ENCODE measurements around the gene DDX54.

DNA sequence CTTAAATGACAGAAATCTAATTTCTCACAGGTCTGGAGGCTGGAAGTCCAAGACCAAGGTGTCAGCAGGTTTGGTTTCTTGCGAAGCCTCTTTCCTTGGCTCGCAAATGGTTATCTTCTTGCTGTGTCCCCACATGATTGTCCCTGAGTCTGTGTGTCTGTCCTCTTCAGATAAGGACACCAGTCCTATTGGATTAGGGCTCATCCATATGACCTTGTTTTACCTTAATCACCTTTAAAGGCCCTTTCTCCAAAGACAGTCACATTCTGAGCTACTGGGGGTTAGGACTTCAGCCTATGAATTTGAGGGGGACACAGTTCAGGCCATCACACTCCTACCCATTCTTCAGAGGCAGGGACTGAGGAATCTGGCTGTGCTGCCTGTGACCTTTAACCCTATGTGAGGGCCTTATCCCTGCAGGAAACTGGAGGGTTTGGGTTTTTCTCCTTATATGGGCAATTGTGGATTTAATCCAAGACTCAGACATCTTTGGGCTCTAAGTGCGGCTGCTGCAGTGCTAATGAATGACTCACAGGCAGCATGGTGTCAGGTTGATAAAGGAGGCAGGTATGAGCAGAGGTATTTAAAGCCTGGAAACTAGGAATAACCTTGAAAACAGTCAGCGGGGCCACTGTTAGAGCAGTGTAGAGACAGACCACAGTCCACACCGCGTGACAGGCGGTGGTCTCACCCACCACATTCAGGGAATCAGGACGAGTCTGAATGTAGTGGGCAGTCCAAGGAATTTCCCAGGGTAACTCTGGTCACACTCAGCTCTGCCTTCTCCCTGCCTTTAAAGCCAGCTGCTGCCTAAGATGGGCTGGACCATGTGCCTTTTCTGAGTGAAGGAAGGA is 46.2 kb upstream of the DDX54 start:
- TF ChIP-seq ZNF121 (CRISPR knock-in tag; IDR thresholded peaks at IDR 0.05), result no peak
- TF ChIP-seq, protein P1, sequence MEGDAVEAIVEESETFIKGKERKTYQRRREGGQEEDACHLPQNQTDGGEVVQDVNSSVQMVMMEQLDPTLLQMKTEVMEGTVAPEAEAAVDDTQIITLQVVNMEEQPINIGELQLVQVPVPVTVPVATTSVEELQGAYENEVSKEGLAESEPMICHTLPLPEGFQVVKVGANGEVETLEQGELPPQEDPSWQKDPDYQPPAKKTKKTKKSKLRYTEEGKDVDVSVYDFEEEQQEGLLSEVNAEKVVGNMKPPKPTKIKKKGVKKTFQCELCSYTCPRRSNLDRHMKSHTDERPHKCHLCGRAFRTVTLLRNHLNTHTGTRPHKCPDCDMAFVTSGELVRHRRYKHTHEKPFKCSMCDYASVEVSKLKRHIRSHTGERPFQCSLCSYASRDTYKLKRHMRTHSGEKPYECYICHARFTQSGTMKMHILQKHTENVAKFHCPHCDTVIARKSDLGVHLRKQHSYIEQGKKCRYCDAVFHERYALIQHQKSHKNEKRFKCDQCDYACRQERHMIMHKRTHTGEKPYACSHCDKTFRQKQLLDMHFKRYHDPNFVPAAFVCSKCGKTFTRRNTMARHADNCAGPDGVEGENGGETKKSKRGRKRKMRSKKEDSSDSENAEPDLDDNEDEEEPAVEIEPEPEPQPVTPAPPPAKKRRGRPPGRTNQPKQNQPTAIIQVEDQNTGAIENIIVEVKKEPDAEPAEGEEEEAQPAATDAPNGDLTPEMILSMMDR (IDR thresholded peaks at IDR 0.05), result no peak
- TF ChIP-seq, protein P2, sequence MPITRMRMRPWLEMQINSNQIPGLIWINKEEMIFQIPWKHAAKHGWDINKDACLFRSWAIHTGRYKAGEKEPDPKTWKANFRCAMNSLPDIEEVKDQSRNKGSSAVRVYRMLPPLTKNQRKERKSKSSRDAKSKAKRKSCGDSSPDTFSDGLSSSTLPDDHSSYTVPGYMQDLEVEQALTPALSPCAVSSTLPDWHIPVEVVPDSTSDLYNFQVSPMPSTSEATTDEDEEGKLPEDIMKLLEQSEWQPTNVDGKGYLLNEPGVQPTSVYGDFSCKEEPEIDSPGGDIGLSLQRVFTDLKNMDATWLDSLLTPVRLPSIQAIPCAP (CRISPR knock-in tag; IDR thresholded peaks at IDR 0.05), result no peak
- no peak for TF ChIP-seq ATF1 (CRISPR knock-in tag; IDR thresholded peaks at IDR 0.05)
- TF ChIP-seq, protein P3, sequence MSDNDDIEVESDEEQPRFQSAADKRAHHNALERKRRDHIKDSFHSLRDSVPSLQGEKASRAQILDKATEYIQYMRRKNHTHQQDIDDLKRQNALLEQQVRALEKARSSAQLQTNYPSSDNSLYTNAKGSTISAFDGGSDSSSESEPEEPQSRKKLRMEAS (CRISPR knock-in tag; IDR thresholded peaks at IDR 0.05), result no peak
- TF ChIP-seq JUN (CRISPR knock-in tag; IDR thresholded peaks at IDR 0.05), result no peak
- no peak for TF ChIP-seq ZNF138 (CRISPR knock-in tag; conservative IDR thresholded peaks at IDR 0.05)
- TF ChIP-seq, protein P4, sequence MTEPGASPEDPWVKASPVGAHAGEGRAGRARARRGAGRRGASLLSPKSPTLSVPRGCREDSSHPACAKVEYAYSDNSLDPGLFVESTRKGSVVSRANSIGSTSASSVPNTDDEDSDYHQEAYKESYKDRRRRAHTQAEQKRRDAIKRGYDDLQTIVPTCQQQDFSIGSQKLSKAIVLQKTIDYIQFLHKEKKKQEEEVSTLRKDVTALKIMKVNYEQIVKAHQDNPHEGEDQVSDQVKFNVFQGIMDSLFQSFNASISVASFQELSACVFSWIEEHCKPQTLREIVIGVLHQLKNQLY (CRISPR knock-in tag; IDR thresholded peaks at IDR 0.05), result no peak
- no peak for TF ChIP-seq NFE2L1 (CRISPR knock-in tag; IDR thresholded peaks at IDR 0.05)
- TF ChIP-seq GABPB1 (CRISPR knock-in tag; IDR thresholded peaks at IDR 0.05), result no peak
- TF ChIP-seq, protein P5, sequence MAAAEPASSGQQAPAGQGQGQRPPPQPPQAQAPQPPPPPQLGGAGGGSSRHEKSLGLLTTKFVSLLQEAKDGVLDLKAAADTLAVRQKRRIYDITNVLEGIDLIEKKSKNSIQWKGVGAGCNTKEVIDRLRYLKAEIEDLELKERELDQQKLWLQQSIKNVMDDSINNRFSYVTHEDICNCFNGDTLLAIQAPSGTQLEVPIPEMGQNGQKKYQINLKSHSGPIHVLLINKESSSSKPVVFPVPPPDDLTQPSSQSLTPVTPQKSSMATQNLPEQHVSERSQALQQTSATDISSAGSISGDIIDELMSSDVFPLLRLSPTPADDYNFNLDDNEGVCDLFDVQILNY (CRISPR knock-in tag; IDR thresholded peaks at IDR 0.05), result no peak

Data from WTC11 (cell line).